A549 (cell line): ENCODE data around the gene KATNAL1. TPM values are rescaled to one million over a fixed set of nuclear protein-coding genes. Genes with fewer than 3 reads are reported as not detected.

ENCODE experiments used
- ATAC-seq, 2 experiments: fragments of 200-7000 bp in 1 of 2; fragments of >200 bp in 1 of 2; cut with Nextera tagmentation in 1 of 2; cut with Tn5 transposase in 1 of 2; 3 replicates each; pipeline versions ENCODE4 v1.8.0 to v1.9.1; 2018 to 2020; ENCODE audit warnings: mild to moderate bottlenecking in 1 of 2, moderate library complexity in 1 of 2
- CTCF ChIA-PET: fragments of 300-600 bp; sonication (Branson Sonifier 250); formaldehyde crosslinking; extraction: SDS; loops from one replicate; lab custom pipeline; 2021; ENCODE audit warnings: antibody characterized with exemption, inconsistent platforms; lab: Yijun Ruan, JAX
- POLR2A ChIA-PET: fragments of 350-600 bp; formaldehyde crosslinking; extraction: SDS; loops from one replicate; lab custom pipeline; 2021; ENCODE audit warnings: antibody characterized with exemption, inconsistent platforms; lab: Yijun Ruan, JAX
- DNase-seq, 2 experiments: peaks; one replicate each; pipeline versions ENCODE4 v3.0.0 to v3.0.0-alpha.2; 2011 to 2016; ENCODE audit warnings: low read depth in 1 of 2, low spot score in 1 of 2
- FAIRE-seq: peaks from 2 replicates; lab custom pipeline; 2011; peaks lifted over from hg19 to GRCh38; lab: Jason Lieb, UNC
- H3K27ac ChIP-seq, 2 experiments: fragments of >200 bp; sonication (Bioruptor Twin); formaldehyde crosslinking; 3 replicates each; pipeline ENCODE4 v1.5.1; 2016 to 2017
- H3K4me1 ChIP-seq: fragments of >200 bp; sonication (Bioruptor Twin); formaldehyde crosslinking; 3 replicates; pipeline ENCODE4 v1.6.1; 2016
- H3K4me2 ChIP-seq: fragments of >200 bp; sonication (Bioruptor Twin); formaldehyde crosslinking; 3 replicates; pipeline ENCODE4 v1.6.1; 2016
- H3K4me3 ChIP-seq: fragments of >200 bp; sonication (Bioruptor Twin); formaldehyde crosslinking; 3 replicates; pipeline ENCODE4 v1.5.1; 2016
- H3K9me3 ChIP-seq: fragments of >200 bp; sonication (Bioruptor Twin); formaldehyde crosslinking; 3 replicates; pipeline ENCODE4 v1.6.1; 2016
- CBX2 ChIP-seq: fragments of 200-600 bp; sonication (generic); IDR thresholded peaks from 2 replicates; pipeline ENCODE4 v1.6.1; 2016; ENCODE audit warnings: low read depth, mild to moderate bottlenecking, borderline replicate concordance
- CEBPB ChIP-seq, 2 experiments: fragments of >200 bp in 1 of 2; sonication (Bioruptor Twin) in 1 of 2; formaldehyde crosslinking in 1 of 2; IDR thresholded peaks; 2 replicates each; pipeline ENCODE4 v1.6.1; 2012 to 2016
- CHD2 ChIP-seq: fragments of 150-350 bp; IDR thresholded peaks from 2 replicates; pipeline ENCODE4 v1.6.1; 2014; ENCODE audit warnings: low read length; ENCODE audit not compliant: partially characterized antibody
- CTCF ChIP-seq: fragments of >200 bp; sonication (Bioruptor Twin); formaldehyde crosslinking; IDR thresholded peaks from 3 replicates; pipeline ENCODE4 v1.5.1; 2016
- E2F6 ChIP-seq: IDR thresholded peaks from 2 replicates; pipeline ENCODE4 v1.6.1; 2012; ENCODE audit warnings: low read depth, borderline replicate concordance
- EHF ChIP-seq: fragments of 250-450 bp; sonication (Bioruptor Pico); IDR thresholded peaks from 2 replicates; pipeline ENCODE4 v1.5.0; 2020; ENCODE audit warnings: mild to moderate bottlenecking
- EHMT2 ChIP-seq: fragments of 200-600 bp; sonication (generic); IDR thresholded peaks from 2 replicates; pipeline ENCODE4 v1.6.1; 2016; ENCODE audit warnings: antibody characterized with exemption, low read depth, mild to moderate bottlenecking, moderate library complexity
- EP300 ChIP-seq, 2 experiments: fragments of >200 bp; sonication (Bioruptor Twin); formaldehyde crosslinking; IDR thresholded peaks; 2 replicates in 1 of 2; 3 replicates in 1 of 2; pipeline ENCODE4 v1.6.1; 2016 to 2017
- FOSL2 ChIP-seq, 2 experiments: fragments of 450-650 bp in 1 of 2; fragments of >200 bp in 1 of 2; sonication (Bioruptor Twin) in 1 of 2; formaldehyde crosslinking; IDR thresholded peaks; 2 replicates each; pipeline versions ENCODE4 v1.5.0 to v1.6.1; 2016 to 2020; ENCODE audit warnings: mild to moderate bottlenecking in 1 of 2, moderate library complexity in 1 of 2
- FOXS1 ChIP-seq: fragments of 250-450 bp; sonication (Bioruptor Pico); IDR thresholded peaks from 2 replicates; pipeline ENCODE4 v1.5.0; 2020; ENCODE audit warnings: mild to moderate bottlenecking, moderate library complexity
- GATA3 ChIP-seq: IDR thresholded peaks from 2 replicates; pipeline ENCODE4 v1.6.1; 2012; ENCODE audit warnings: borderline replicate concordance
- HMGXB4 ChIP-seq: fragments of 250-450 bp; sonication (Bioruptor Pico); IDR thresholded peaks from 2 replicates; pipeline ENCODE4 v1.5.0; 2021; ENCODE audit warnings: mild to moderate bottlenecking, moderate library complexity, borderline replicate concordance
- HOXA7 ChIP-seq: fragments of 250-450 bp; sonication (Bioruptor Pico); IDR thresholded peaks from 2 replicates; pipeline ENCODE4 v1.5.0; 2020; ENCODE audit warnings: mild to moderate bottlenecking, moderate library complexity
- HOXB13 ChIP-seq: fragments of 250-450 bp; sonication (Bioruptor Pico); IDR thresholded peaks from 2 replicates; pipeline ENCODE4 v1.5.0; 2020; ENCODE audit warnings: low read depth, mild to moderate bottlenecking, moderate library complexity
- JUN ChIP-seq, 2 experiments: fragments of >200 bp; sonication (Bioruptor Twin); formaldehyde crosslinking; IDR thresholded peaks; 2 replicates in 1 of 2; 3 replicates in 1 of 2; pipeline ENCODE4 v1.6.1; 2016 to 2017
- JUNB ChIP-seq: fragments of >200 bp; sonication (Bioruptor Twin); formaldehyde crosslinking; IDR thresholded peaks from 2 replicates; pipeline ENCODE4 v1.6.1; 2016
- KDM5A ChIP-seq: fragments of 200-600 bp; sonication (generic); IDR thresholded peaks from 2 replicates; pipeline ENCODE4 v1.6.1; 2016; ENCODE audit warnings: antibody characterized with exemption, mild to moderate bottlenecking
- MAX ChIP-seq: IDR thresholded peaks from 2 replicates; pipeline ENCODE4 v1.6.1; 2012
- MAZ ChIP-seq: fragments of 150-350 bp; IDR thresholded peaks from 2 replicates; pipeline ENCODE4 v1.6.1; 2014; ENCODE audit warnings: antibody characterized with exemption, low read depth, low read length, borderline replicate concordance
- MYC ChIP-seq: IDR thresholded peaks from 2 replicates; pipeline ENCODE4 v1.6.1; 2012; ENCODE audit warnings: mild to moderate bottlenecking, inconsistent platforms, low read length, improper control_type of control experiment, borderline replicate concordance
- RAD21 ChIP-seq, 2 experiments: fragments of >200 bp in 1 of 2; sonication (Bioruptor Twin) in 1 of 2; formaldehyde crosslinking in 1 of 2; IDR thresholded peaks in 1 of 2; conservative IDR thresholded peaks in 1 of 2; 2 replicates in 1 of 2; 3 replicates in 1 of 2; pipeline ENCODE4 v1.6.1; 2012 to 2018; ENCODE audit warnings: inconsistent platforms in 1 of 2
- RCOR1 ChIP-seq: fragments of 150-350 bp; IDR thresholded peaks from 2 replicates; pipeline ENCODE4 v1.6.1; 2014; ENCODE audit warnings: antibody characterized with exemption, low read length, low read depth
- REST ChIP-seq: fragments of 200-600 bp; sonication (generic); IDR thresholded peaks from 2 replicates; pipeline ENCODE4 v1.6.1; 2016; ENCODE audit warnings: antibody characterized with exemption, mild to moderate bottlenecking, moderate library complexity
- RFX5 ChIP-seq: fragments of 450-650 bp; IDR thresholded peaks from 2 replicates; pipeline ENCODE4 v1.7.1; 2014; ENCODE audit warnings: antibody characterized with exemption, mild to moderate bottlenecking, moderate library complexity
- SMC3 ChIP-seq: fragments of >200 bp; sonication (Bioruptor Twin); formaldehyde crosslinking; IDR thresholded peaks from 3 replicates; pipeline ENCODE4 v1.6.1; 2018; ENCODE audit warnings: inconsistent platforms
- SREBF2 ChIP-seq: fragments of 450-650 bp; IDR thresholded peaks from 2 replicates; pipeline ENCODE4 v1.6.1; 2014; ENCODE audit warnings: mild to moderate bottlenecking, moderate library complexity
- TFCP2L1 ChIP-seq: fragments of 250-450 bp; sonication (Bioruptor Pico); IDR thresholded peaks from 2 replicates; pipeline ENCODE4 v1.5.0; 2021; ENCODE audit warnings: mild to moderate bottlenecking
- USF2 ChIP-seq: fragments of 450-650 bp; IDR thresholded peaks from 2 replicates; pipeline ENCODE4 v1.6.1; 2014; ENCODE audit warnings: antibody characterized with exemption
- WGBS: methylation state at CpG from one replicate; pipeline ENCODE4 v1.1.6; 2017; ENCODE audit errors: missing lambda C conversion rate; 5-methylcytosine and 5-hydroxymethylcytosine counted together
- polyA plus RNA-seq, 4 experiments: library from polyadenylated mRNA; depleted of rRNA in 3 of 4; stranded (reverse); fragments of >200 nt; fragmentation: RNase III in 1 of 4; extraction: RNeasy Plus Mini Kit Qiagen cat#74134 plus additional on column Dnase treatment in 1 of 4; gene quantifications; 2 replicates in 3 of 4; 3 replicates in 1 of 4; pipeline ENCODE4 v1.2.3, GENCODE V29; 2011 to 2017

The KATNAL1 gene
- polyA plus RNA-seq, 2 of the 4 experiments (the other 2 are of a cell fraction): 7.9 to 10.5 TPM

GRCh38 chr13:30154931-30155330, 152.4 kb downstream of the KATNAL1 start:
- Histone ChIP-seq H3K27ac (no peak overlapping the region), H3K4me3 (no peak overlapping the region), H3K4me1 (no peaks in the 10 kb centered on the region), H3K4me2 (no peak overlapping the region), H3K9me3 (no peaks in the 10 kb centered on the region)
- POLR2A ChIA-PET: no interaction called here
- no peak for DNase-seq
- 70% methylated on average over 9 of the region's 10 CpGs for WGBS
- ATAC-seq: no peak
- CTCF ChIA-PET: no interaction called here
- FAIRE-seq: no peak
- TF ChIP-seq REST (no peak), FOXS1 (CRISPR knock-in tag) (no peak), CEBPB (IDR thresholded peaks at IDR 0.05) (no peak), FOSL2 (IDR thresholded peaks at IDR 0.05) (no peak), FOSL2 (CRISPR knock-in tag; IDR thresholded peaks at IDR 0.05) (no peak), HOXB13 (no peak), MAX (no peak), RAD21 (conservative IDR thresholded peaks at IDR 0.05 in 1 of 2, IDR thresholded peaks at IDR 0.05 in 1 of 2) (no peak), HMGXB4 (no peak), EHMT2 (no peak)

- no peaks in the 10 kb centered on the region for H3K9me3 ChIP-seq
- ATAC-seq (no peak), FAIRE-seq (no peak)
- H3K27ac ChIP-seq: no peak overlapping the region
- H3K4me2 ChIP-seq: no peak overlapping the region
- no peak for TF ChIP-seq SREBF2
- TF ChIP-seq USF2: no peak
- no peak for TF ChIP-seq HOXA7
- no peak for TF ChIP-seq CBX2
- TF ChIP-seq GATA3: no peak
- no peak for TF ChIP-seq KDM5A
- no peak for TF ChIP-seq RFX5
- TF ChIP-seq JUNB: no peak
- no peak for TF ChIP-seq MAZ
- no peak for TF ChIP-seq CHD2
- TF ChIP-seq E2F6: no peak
- TF ChIP-seq MYC: no peak
- TF ChIP-seq JUN (IDR thresholded peaks at IDR 0.05): no peak
- TF ChIP-seq EP300 (IDR thresholded peaks at IDR 0.05): no peak
- TF ChIP-seq SMC3: no peak
- no peak for TF ChIP-seq CTCF
- no peak for TF ChIP-seq EHF (CRISPR knock-in tag)
- TF ChIP-seq RCOR1: no peak
- no peak for TF ChIP-seq TFCP2L1 (CRISPR knock-in tag)
- TF ChIP-seq, all 56 proteins: peak for 0
- WGBS: 89% methylated on average over 20 of the region's 20 CpGs
- no peaks in the 10 kb centered on the region for H3K4me1 ChIP-seq
- POLR2A ChIA-PET: no interaction called here
- H3K4me3 ChIP-seq: no peak overlapping the region
- no peak for DNase-seq
- CTCF ChIA-PET: no interaction called here
Observed at GRCh38 chr13:30154531-30154930, 152.8 kb downstream of the KATNAL1 start.
